GM21737 (cell line): ENCODE results near the gene HSPB8.
"Not testable (repeated sequence)": the region's sequence is repeated elsewhere in the genome, so short reads cannot be mapped to it uniquely, and the experiment has no call there.

Experiments used
- ATAC-seq: cut with Tn5 transposase; IDR thresholded peaks from one replicate; pipeline ENCODE4 v1.9.1; 2021; ENCODE audit warnings: mild to moderate bottlenecking, moderate library complexity; ENCODE audit not compliant: unreplicated experiment

The HSPB8 gene

GRCh38 chr12:119204671-119205285, 26.0 kb downstream of the HSPB8 start:
- ATAC-seq = no peak

- ATAC-seq = no peak
These were observed 27.8 kb downstream of the HSPB8 start for GRCh38 chr12:119206348-119207062.

- no peak for ATAC-seq
These were observed 28.4 kb downstream of the HSPB8 start for GRCh38 chr12:119207063-119207560.

- no peak for ATAC-seq
These were observed 29.9 kb downstream of the HSPB8 start for GRCh38 chr12:119208626-119209061.

GRCh38 chr12:119211884-119212283, 33.2 kb downstream of the HSPB8 start:
- no peak for ATAC-seq

- no peak for ATAC-seq
These were observed 37.4 kb downstream of the HSPB8 start for GRCh38 chr12:119216084-119216483.

GRCh38 chr12:119218875-119219274, 40.1 kb downstream of the HSPB8 start:
- not testable (repeated sequence) for ATAC-seq

GRCh38 chr12:119222222-119222951, 43.7 kb downstream of the HSPB8 start:
- no peak for ATAC-seq

- ATAC-seq = no peak
These were observed 46.7 kb downstream of the HSPB8 start for GRCh38 chr12:119225454-119225853.

- no peak for ATAC-seq
These were observed 48.6 kb downstream of the HSPB8 start for GRCh38 chr12:119227292-119227691.

GRCh38 chr12:119229205-119229604, 50.5 kb downstream of the HSPB8 start:
- ATAC-seq = no peak

GRCh38 chr12:119229837-119230236, 51.1 kb downstream of the HSPB8 start:
- ATAC-seq = no peak

GRCh38 chr12:119230807-119231206, 52.1 kb downstream of the HSPB8 start:
- no peak for ATAC-seq

- no peak for ATAC-seq
These were observed 53.0 kb downstream of the HSPB8 start for GRCh38 chr12:119231774-119232173.

GRCh38 chr12:119235197-119235751, 56.5 kb downstream of the HSPB8 start:
- ATAC-seq = no peak

- ATAC-seq = no peak
These were observed 57.6 kb downstream of the HSPB8 start for GRCh38 chr12:119236372-119236771.

GRCh38 chr12:119239040-119239439, 60.3 kb downstream of the HSPB8 start:
- no peak for ATAC-seq

- ATAC-seq = no peak
These were observed 62.3 kb downstream of the HSPB8 start for GRCh38 chr12:119241049-119241448.

GRCh38 chr12:119241580-119242169, 62.9 kb downstream of the HSPB8 start:
- no peak for ATAC-seq
